Dermis blood vessel endothelial cell (primary cell): Measurements from ENCODE around the gene DPP4. TPM values are rescaled to one million over a fixed set of nuclear protein-coding genes. Genes with fewer than 3 reads are reported as not detected.
"Not testable (repeated sequence)": the region's sequence is repeated elsewhere in the genome, so short reads cannot be mapped to it uniquely, and the experiment has no call there.

ENCODE experiments used
- DNase-seq: peaks from one replicate; pipeline ENCODE4 v3.0.0; 2010
- total RNA-seq: library from RNA; depleted of rRNA; stranded (reverse); fragments of >200 nt; gene quantifications from 2 replicates; pipeline ENCODE4 v1.2.3, GENCODE V29; 2014

The DPP4 gene
- total RNA-seq, 1 donor from 2014 or later, result 84.1 TPM

DNA sequence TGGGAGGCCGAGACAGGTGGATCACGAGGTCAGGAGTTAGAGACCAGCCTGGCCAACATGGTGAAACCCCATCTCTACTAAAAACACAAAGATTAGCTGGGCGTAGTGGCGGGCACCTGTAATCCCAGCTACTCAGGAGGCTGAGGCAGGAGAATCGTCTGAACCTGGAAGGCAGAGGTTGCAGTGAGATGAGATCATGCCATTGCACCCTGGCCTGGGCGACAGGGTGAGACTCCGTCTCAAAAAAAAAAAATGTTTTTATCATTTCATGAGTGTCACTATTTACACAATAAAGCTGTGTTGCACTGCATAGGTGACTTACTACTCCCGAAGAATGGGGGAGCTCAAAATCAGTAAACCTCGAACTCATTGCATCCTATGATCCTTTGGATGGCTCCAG lies 120.6 kb downstream of the DPP4 start:
- DNase-seq, result not testable (repeated sequence)

GRCh38 chr2:161952783-161953191 lies 121.2 kb downstream of the DPP4 start:
- DNase-seq, result no peak

DNA sequence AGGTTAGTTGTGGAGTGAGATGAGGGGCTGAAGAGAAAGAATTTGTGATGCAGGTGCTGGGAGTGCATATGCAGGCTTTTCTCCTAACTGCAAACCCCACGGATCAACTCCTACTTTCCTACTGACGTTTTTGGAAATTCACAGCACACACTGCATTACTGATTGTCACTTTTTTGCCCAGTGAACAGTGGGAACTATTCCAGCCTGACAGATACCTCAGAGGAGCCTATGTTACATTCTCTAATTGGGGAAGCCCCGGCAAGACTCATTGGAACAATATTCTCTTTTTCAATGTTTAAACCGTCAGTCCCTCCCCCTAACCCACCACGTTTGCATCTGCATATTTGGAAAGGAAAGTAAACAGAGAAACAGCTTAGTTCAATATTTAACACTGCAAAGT lies 126.2 kb downstream of the DPP4 start:
- no peak for DNase-seq

DNA sequence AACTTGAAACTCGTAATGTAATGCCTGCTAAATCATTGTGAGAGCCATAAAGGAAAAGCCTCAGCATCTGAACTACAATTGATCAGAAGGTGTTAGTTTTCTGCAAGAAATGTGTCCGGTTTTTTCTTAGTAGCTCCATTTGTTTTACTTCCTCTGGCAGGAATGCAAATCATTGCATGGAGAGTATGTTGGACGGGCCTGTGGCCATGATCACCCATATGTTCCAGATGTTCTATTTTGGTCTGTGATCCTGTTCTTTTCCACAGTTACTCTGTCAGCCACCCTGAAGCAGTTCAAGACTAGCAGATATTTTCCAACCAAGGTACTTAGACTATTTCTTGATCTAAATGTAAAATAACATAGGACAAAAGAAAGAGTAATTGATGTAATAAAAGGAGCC lies 126.6 kb downstream of the DPP4 start:
- DNase-seq, result no peak

- DNase-seq, result peak; percentile 65
Measured at GRCh38 chr2:161946489-161947107, 127.4 kb downstream of the DPP4 start.

GRCh38 chr2:161943011-161943410 lies 131.0 kb downstream of the DPP4 start:
- no peak for DNase-seq

Other genes starting within 250 kb of the DPP4 start
- not detected in 2 replicates for gene GCG, start 78.0 kb upstream of the DPP4 start, total RNA-seq
- 1.8 and 6.6 TPM in 2 replicates for gene FAP, start 169.2 kb upstream of the DPP4 start, total RNA-seq
- 8.2 and 18.7 TPM in 2 replicates for gene IFIH1, start 244.5 kb upstream of the DPP4 start, total RNA-seq